HL-60/S4 treated with retinoic acid at 250 ng/mL for 4 days and 3 days (cell line): Measurements from ENCODE around the gene RNF103.
"Not testable (repeated sequence)": the region's sequence is repeated elsewhere in the genome, so short reads cannot be mapped to it uniquely, and the experiment has no call there.

Experiments
- in situ Hi-C: fragments of 300-500 bp; cut with MboI; formaldehyde crosslinking; loops from 2 replicates; pipeline ENCODE4 v1.7.0; 2022; ENCODE audit warnings: low sequenced_read_pairs

Gene RNF103

GRCh38 chr2:86623494-86624266 is at the start of gene RNF103:
TSS of gene RNF103 (minus strand) at chr2:86623865. CDS start at chr2:86622886, 979 bp downstream.
- in situ Hi-C loops = no loop called here

GRCh38 chr2:86673011-86673410 is 49.3 kb upstream of the RNF103 start:
- in situ Hi-C loops = no loop called here

GRCh38 chr2:86672027-86672545 is 48.4 kb upstream of the RNF103 start:
- in situ Hi-C loops = no loop called here

- in situ Hi-C loops = no loop called here
Observed at GRCh38 chr2:86671337-86671981, 47.8 kb upstream of the RNF103 start.

GRCh38 chr2:86669323-86669722 is 45.7 kb upstream of the RNF103 start:
- in situ Hi-C loops = not testable (repeated sequence)

GRCh38 chr2:86661333-86661732 is 37.7 kb upstream of the RNF103 start:
- in situ Hi-C loops = no loop called here

- in situ Hi-C loops = no loop called here
Observed at GRCh38 chr2:86650188-86650587, 26.5 kb upstream of the RNF103 start.

- in situ Hi-C loops = no loop called here
Observed at GRCh38 chr2:86649119-86649947, 25.7 kb upstream of the RNF103 start.

GRCh38 chr2:86648681-86649080 is 25.0 kb upstream of the RNF103 start:
- in situ Hi-C loops = no loop called here

- in situ Hi-C loops = no loop called here
Observed at GRCh38 chr2:86646865-86647264, 23.2 kb upstream of the RNF103 start.

GRCh38 chr2:86646329-86646728 is 22.7 kb upstream of the RNF103 start:
- in situ Hi-C loops = no loop called here

GRCh38 chr2:86645752-86646151 is 22.1 kb upstream of the RNF103 start:
- in situ Hi-C loops = no loop called here

GRCh38 chr2:86638712-86639111 is 15.0 kb upstream of the RNF103 start:
- in situ Hi-C loops = no loop called here

- in situ Hi-C loops = no loop called here
Observed at GRCh38 chr2:86636842-86637241, 13.2 kb upstream of the RNF103 start.

- in situ Hi-C loops = no loop called here
Observed at GRCh38 chr2:86634352-86634751, 10.7 kb upstream of the RNF103 start.

- in situ Hi-C loops = no loop called here
Observed at GRCh38 chr2:86633155-86633651, 9.5 kb upstream of the RNF103 start.

- in situ Hi-C loops = no loop called here
Observed at GRCh38 chr2:86632672-86633071, 9.0 kb upstream of the RNF103 start.

- in situ Hi-C loops = no loop called here
Observed at GRCh38 chr2:86631846-86632485, 8.3 kb upstream of the RNF103 start.

GRCh38 chr2:86628091-86628522 is 4.4 kb upstream of the RNF103 start:
- in situ Hi-C loops = no loop called here

GRCh38 chr2:86627550-86627949 is 3.9 kb upstream of the RNF103 start:
- in situ Hi-C loops = no loop called here

GRCh38 chr2:86625096-86625495 is 1.4 kb upstream of the RNF103 start:
- in situ Hi-C loops = no loop called here
